Activated CD8-positive, alpha-beta memory T cell treated with anti-CD3 and anti-CD28 coated beads, Interleukin-2, amount 10 ng/mL, durations not matched to agents 7 days and 5 days (primary cell): ENCODE data around the gene MORC3. TPM values are rescaled to one million over a fixed set of nuclear protein-coding genes. Genes with fewer than 3 reads are reported as not detected.
A peak's percentile ranks its signal among the peaks of the same experiment; 100 is the strongest.
"Not testable (repeated sequence)": the region's sequence is repeated elsewhere in the genome, so short reads cannot be mapped to it uniquely, and the experiment has no call there.

ENCODE experiments used
- ATAC-seq: fragments of 150-1000 bp; cut with Tn5 transposase; one replicate; pipeline ENCODE4 v1.10.0; 2021; ENCODE audit warnings: moderate library complexity
- CTCF ChIA-PET: fragments of 350-600 bp; sonication (Branson Sonifier 250); formaldehyde crosslinking; loops from one replicate; lab custom pipeline; 2021; ENCODE audit warnings: antibody characterized with exemption; lab: Charles Lee
- DNase-seq: peaks from one replicate; pipeline ENCODE4 v3.0.0-alpha.2; 2020
- H3K27ac Mint-ChIP-seq: one replicate; pipeline ENCODE4 v1.8.0; 2021; ENCODE audit warnings: mild to moderate bottlenecking, mixed read lengths
- H3K27me3 Mint-ChIP-seq: one replicate; pipeline ENCODE4 v1.8.0; 2021; ENCODE audit warnings: mixed read lengths
- H3K36me3 Mint-ChIP-seq: one replicate; pipeline ENCODE4 v1.8.0; 2021; ENCODE audit warnings: mild to moderate bottlenecking, mixed read lengths
- H3K4me1 Mint-ChIP-seq: one replicate; pipeline ENCODE4 v1.8.0; 2021; ENCODE audit warnings: mixed read lengths
- H3K4me3 Mint-ChIP-seq: one replicate; pipeline ENCODE4 v1.8.0; 2021; ENCODE audit warnings: mild to moderate bottlenecking, moderate library complexity, mixed read lengths
- H3K9me3 Mint-ChIP-seq: one replicate; pipeline ENCODE4 v1.8.0; 2022; ENCODE audit warnings: low read depth, mixed read lengths
- total RNA-seq, 2 experiments: library from RNA; stranded (reverse); gene quantifications; one replicate each; pipeline ENCODE4 v1.2.3, GENCODE V29; 2021

The MORC3 gene
- total RNA-seq, 2 experiments from 2014 or later: 25.6 to 30.5 TPM

- Mint-ChIP-seq H3K4me3 (no peak overlapping the region), H3K27ac (peak overlapping the region; percentile 17), H3K36me3 (peaks cover 13% of the 10 kb centered on the region), H3K27me3 (no peaks in the 10 kb centered on the region), H3K4me1 (peaks cover 12% of the 10 kb centered on the region), H3K9me3 (no peaks in the 10 kb centered on the region)
- DNase-seq (no peak), ATAC-seq (no peak)
- CTCF ChIA-PET: no interaction called here
These were observed 62.0 kb downstream of the MORC3 start for GRCh38 chr21:36381841-36382589.

GRCh38 chr21:36382722-36383121, 62.7 kb downstream of the MORC3 start:
- not testable (repeated sequence) for ATAC-seq, H3K4me3 Mint-ChIP-seq, H3K27me3 Mint-ChIP-seq, H3K9me3 Mint-ChIP-seq, H3K27ac Mint-ChIP-seq, DNase-seq
- Mint-ChIP-seq H3K36me3 (peaks cover 13% of the 10 kb centered on the region), H3K4me1 (peaks cover 17% of the 10 kb centered on the region)
- CTCF ChIA-PET: interaction anchor here (1.5 kb wide), 1 partner anchor 14 kb away, joined by 3 read pairs; no protein-coding TSS in a partner anchor

GRCh38 chr21:36384885-36385232, 64.9 kb downstream of the MORC3 start:
- ATAC-seq: peak; percentile 11
- peaks cover 27% of the 10 kb centered on the region for H3K4me1 Mint-ChIP-seq
- no peaks in the 10 kb centered on the region for H3K27me3 Mint-ChIP-seq
- peaks cover 26% of the 10 kb centered on the region for H3K36me3 Mint-ChIP-seq
- H3K4me3 Mint-ChIP-seq: no peak overlapping the region
- CTCF ChIA-PET: interaction anchor here (1.1 kb wide), 1 partner anchor 211 kb away, joined by 3 read pairs; no protein-coding TSS in a partner anchor
- no peak overlapping the region for H3K27ac Mint-ChIP-seq
- H3K9me3 Mint-ChIP-seq: no peaks in the 10 kb centered on the region
- no peak for DNase-seq

GRCh38 chr21:36385233-36386030, 65.4 kb downstream of the MORC3 start, which contains the start of gene CHAF1B:
Gene CHAF1B, plus strand, starts transcription at chr21:36385392. Its CDS starts 745 bp downstream, at chr21:36386137.
- Mint-ChIP-seq H3K4me1 (peaks cover 27% of the 10 kb centered on the region), H3K9me3 (no peaks in the 10 kb centered on the region), H3K27ac (peak within 1 kb of the TSS; percentile 82), H3K4me3 (peak within 1 kb of the TSS; percentile 81), H3K36me3 (peaks cover 28% of the 10 kb centered on the region), H3K27me3 (no peaks in the 10 kb centered on the region)
- peak; percentile 99 for ATAC-seq
- CTCF ChIA-PET: interaction anchor here (1.1 to 1.6 kb wide), 3 partner anchors 17 to 233 kb away, joined by 3 to 4 read pairs (median 3); no protein-coding TSS in a partner anchor
- peak; percentile 83 for DNase-seq

- peaks cover 33% of the 10 kb centered on the region for H3K36me3 Mint-ChIP-seq
- DNase-seq (no peak), ATAC-seq (no peak)
- peak overlapping the region; percentile 82 for H3K27ac Mint-ChIP-seq
- no peaks in the 10 kb centered on the region for H3K27me3 Mint-ChIP-seq
- H3K9me3 Mint-ChIP-seq: no peaks in the 10 kb centered on the region
- H3K4me3 Mint-ChIP-seq: peak overlapping the region; percentile 81
- CTCF ChIA-PET: interaction anchor here (1.3 to 1.6 kb wide), 2 partner anchors 16 to 233 kb away, joined by 3 to 4 read pairs; no protein-coding TSS in a partner anchor
- peaks cover 27% of the 10 kb centered on the region for H3K4me1 Mint-ChIP-seq
These were observed 66.1 kb downstream of the MORC3 start for GRCh38 chr21:36386031-36386642.

GRCh38 chr21:36388096-36388495, 68.1 kb downstream of the MORC3 start:
- ATAC-seq: no peak
- Mint-ChIP-seq H3K9me3 (no peaks in the 10 kb centered on the region), H3K4me3 (no peak overlapping the region), H3K36me3 (peaks cover 44% of the 10 kb centered on the region), H3K27ac (no peak overlapping the region), H3K27me3 (no peaks in the 10 kb centered on the region), H3K4me1 (peaks cover 27% of the 10 kb centered on the region)
- CTCF ChIA-PET: no interaction called here
- DNase-seq: no peak

- H3K36me3 Mint-ChIP-seq: peaks cover 47% of the 10 kb centered on the region
- H3K4me3 Mint-ChIP-seq: no peak overlapping the region
- no peaks in the 10 kb centered on the region for H3K27me3 Mint-ChIP-seq
- no peak for ATAC-seq
- H3K9me3 Mint-ChIP-seq: no peaks in the 10 kb centered on the region
- H3K4me1 Mint-ChIP-seq: peaks cover 27% of the 10 kb centered on the region
- DNase-seq: no peak
- CTCF ChIA-PET: interaction anchor here (0.9 kb wide), 1 partner anchor 235 kb away, joined by 3 read pairs; no protein-coding TSS in a partner anchor
- no peak overlapping the region for H3K27ac Mint-ChIP-seq
These were observed 68.8 kb downstream of the MORC3 start for GRCh38 chr21:36388835-36389234.

- H3K27ac Mint-ChIP-seq, DNase-seq, ATAC-seq, H3K4me3 Mint-ChIP-seq, H3K9me3 Mint-ChIP-seq, CTCF ChIA-PET, H3K27me3 Mint-ChIP-seq: not testable (repeated sequence)
- Mint-ChIP-seq H3K36me3 (peaks cover 61% of the 10 kb centered on the region), H3K4me1 (peaks cover 19% of the 10 kb centered on the region)
These were observed 71.7 kb downstream of the MORC3 start for GRCh38 chr21:36391649-36392048.

GRCh38 chr21:36395353-36396111, 75.5 kb downstream of the MORC3 start:
- Mint-ChIP-seq H3K27me3 (no peaks in the 10 kb centered on the region), H3K4me1 (peaks cover 3% of the 10 kb centered on the region), H3K27ac (no peak overlapping the region), H3K9me3 (no peaks in the 10 kb centered on the region), H3K36me3 (peaks cover 54% of the 10 kb centered on the region), H3K4me3 (no peak overlapping the region)
- ATAC-seq (no peak), DNase-seq (no peak)
- CTCF ChIA-PET: no interaction called here

GRCh38 chr21:36396325-36396724, 76.3 kb downstream of the MORC3 start:
- CTCF ChIA-PET: interaction anchor here (0.7 to 1.0 kb wide), 2 partner anchors 18 to 26 kb away, joined by 3 to 4 read pairs; no protein-coding TSS in a partner anchor
- Mint-ChIP-seq H3K4me3 (no peak overlapping the region), H3K27me3 (no peaks in the 10 kb centered on the region), H3K4me1 (peaks cover 3% of the 10 kb centered on the region), H3K9me3 (no peaks in the 10 kb centered on the region), H3K27ac (no peak overlapping the region), H3K36me3 (peaks cover 54% of the 10 kb centered on the region)
- DNase-seq: no peak
- ATAC-seq: no peak

- no peak for DNase-seq
- H3K9me3 Mint-ChIP-seq: no peaks in the 10 kb centered on the region
- no peak overlapping the region for H3K27ac Mint-ChIP-seq
- peaks cover 50% of the 10 kb centered on the region for H3K36me3 Mint-ChIP-seq
- CTCF ChIA-PET: interaction anchor here (1.0 kb wide), 1 partner anchor 18 kb away, joined by 3 read pairs; no protein-coding TSS in a partner anchor
- H3K4me1 Mint-ChIP-seq: peaks cover 3% of the 10 kb centered on the region
- no peak for ATAC-seq
- no peak overlapping the region for H3K4me3 Mint-ChIP-seq
- no peaks in the 10 kb centered on the region for H3K27me3 Mint-ChIP-seq
These were observed 77.0 kb downstream of the MORC3 start for GRCh38 chr21:36396971-36397370.

- H3K36me3 Mint-ChIP-seq: peaks cover 49% of the 10 kb centered on the region
- H3K4me1 Mint-ChIP-seq: peaks cover 3% of the 10 kb centered on the region
- H3K4me3 Mint-ChIP-seq: no peak overlapping the region
- DNase-seq (no peak), ATAC-seq (no peak)
- H3K27me3 Mint-ChIP-seq: no peaks in the 10 kb centered on the region
- CTCF ChIA-PET: interaction anchor here (0.6 kb wide), 1 partner anchor 11 kb away, joined by 3 read pairs; no protein-coding TSS in a partner anchor
- no peak overlapping the region for H3K27ac Mint-ChIP-seq
- H3K9me3 Mint-ChIP-seq: no peaks in the 10 kb centered on the region
These were observed 77.6 kb downstream of the MORC3 start for GRCh38 chr21:36397606-36398005.
